Measurements from ENCODE around the gene EMP3.
"Not testable (repeated sequence)": the region's sequence is repeated elsewhere in the genome, so short reads cannot be mapped to it uniquely, and the experiment has no call there.

The EMP3 gene, protein sequence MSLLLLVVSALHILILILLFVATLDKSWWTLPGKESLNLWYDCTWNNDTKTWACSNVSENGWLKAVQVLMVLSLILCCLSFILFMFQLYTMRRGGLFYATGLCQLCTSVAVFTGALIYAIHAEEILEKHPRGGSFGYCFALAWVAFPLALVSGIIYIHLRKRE

DNA sequence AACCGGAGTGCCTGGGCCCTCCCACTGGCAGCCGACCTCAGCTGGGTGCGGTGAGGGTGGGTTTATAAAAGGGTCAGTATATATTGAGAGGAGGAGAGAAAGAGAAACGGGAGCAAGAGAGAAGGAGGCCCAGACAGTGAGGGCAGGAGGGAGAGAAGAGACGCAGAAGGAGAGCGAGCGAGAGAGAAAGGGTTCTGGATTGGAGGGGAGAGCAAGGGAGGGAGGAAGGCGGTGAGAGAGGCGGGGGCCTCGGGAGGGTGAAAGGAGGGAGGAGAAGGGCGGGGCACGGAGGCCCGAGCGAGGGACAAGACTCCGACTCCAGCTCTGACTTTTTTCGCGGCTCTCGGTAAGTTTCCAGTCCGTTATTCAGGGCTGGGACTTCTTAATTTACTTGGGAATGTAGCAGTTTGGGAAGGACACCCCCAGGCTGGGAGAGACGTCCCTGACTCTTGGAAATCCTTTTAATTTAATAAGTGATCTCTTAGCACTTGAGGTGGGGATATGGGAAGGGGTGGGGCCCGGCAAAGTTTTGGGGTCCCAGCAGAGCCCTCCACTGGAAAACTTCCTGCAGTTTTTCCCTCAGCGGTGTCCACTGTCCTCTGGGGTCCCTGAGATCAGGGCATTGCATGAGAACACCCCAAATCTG, at the start of gene EMP3:
Gene EMP3 (plus strand): TSS at position 288 of the 646 bp plus-strand sequence. CDS start 1,293 bp downstream, outside the sequence.
- peak; percentile 85 for DNase-seq (ENCODE audit: low read depth)
- peak within 1 kb of the TSS; percentile 88 for H3K4me3 ChIP-seq (ENCODE audit: low read depth, low read length)

DNA sequence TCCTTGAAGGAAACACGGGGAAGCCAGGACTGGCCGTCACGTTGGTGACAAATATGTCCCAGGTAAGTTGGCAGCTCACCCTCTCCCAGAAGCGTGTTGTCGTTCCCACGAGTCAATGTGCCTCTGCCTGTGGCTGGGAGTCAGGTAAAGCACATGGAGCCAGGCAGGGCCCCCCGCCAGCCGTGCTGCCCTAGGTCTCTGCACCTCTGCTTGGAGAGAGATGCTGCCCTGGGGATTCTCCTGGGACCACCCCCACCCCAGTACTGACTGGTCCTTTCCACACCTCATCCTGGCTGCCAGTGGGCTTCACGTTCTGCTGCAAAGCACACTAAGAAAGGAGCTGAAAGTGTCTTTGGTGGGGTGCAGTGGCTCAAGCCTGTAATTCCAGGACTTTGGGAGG, 45.6 kb upstream of the EMP3 start:
- no peak overlapping the region for H3K4me3 ChIP-seq (ENCODE audit: low read depth, low read length)
- DNase-seq (ENCODE audit: low read depth): no peak

DNA sequence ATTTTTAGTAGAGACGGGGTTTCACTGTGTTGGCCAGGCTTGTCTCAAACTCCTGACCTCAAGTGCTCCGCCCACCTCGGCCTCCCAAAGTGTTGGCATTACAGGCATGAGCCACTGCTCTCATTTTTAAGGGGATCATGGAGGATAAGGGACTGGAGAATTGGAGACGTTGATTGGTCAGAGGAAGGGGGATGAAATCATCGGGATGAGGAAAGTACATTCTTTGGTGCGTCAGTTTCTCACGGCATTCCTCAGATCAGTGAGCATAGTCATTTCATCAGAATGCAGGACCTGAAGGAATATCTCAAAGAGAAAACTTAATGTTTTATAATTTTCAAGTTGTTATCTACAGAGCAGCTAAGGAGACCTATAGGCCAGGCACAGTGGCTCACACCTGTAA, 41.4 kb upstream of the EMP3 start:
- H3K4me3 ChIP-seq (ENCODE audit: low read depth, low read length): no peak overlapping the region
- DNase-seq (ENCODE audit: low read depth): peak; percentile 73

DNA sequence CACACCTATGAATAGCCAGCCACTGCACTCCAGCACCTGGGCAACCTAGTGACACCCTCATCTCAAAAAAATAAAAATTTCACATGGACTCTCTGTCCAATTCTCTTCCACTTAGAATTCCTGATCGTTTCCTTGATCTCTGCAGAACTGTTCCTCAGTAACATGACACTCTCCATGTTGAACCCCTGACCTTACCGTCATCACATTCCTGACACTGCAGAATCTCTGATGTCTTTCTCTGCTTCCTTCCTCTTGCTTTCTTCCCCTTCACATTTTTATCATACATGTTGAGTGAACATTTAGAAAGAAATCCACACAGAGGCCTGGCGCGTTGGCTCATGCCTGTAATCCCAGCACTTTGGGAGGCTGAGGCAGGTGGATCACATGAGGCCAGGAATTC, 40.5 kb upstream of the EMP3 start:
- no peak overlapping the region for H3K4me3 ChIP-seq (ENCODE audit: low read depth, low read length)
- DNase-seq (ENCODE audit: low read depth): no peak

DNA sequence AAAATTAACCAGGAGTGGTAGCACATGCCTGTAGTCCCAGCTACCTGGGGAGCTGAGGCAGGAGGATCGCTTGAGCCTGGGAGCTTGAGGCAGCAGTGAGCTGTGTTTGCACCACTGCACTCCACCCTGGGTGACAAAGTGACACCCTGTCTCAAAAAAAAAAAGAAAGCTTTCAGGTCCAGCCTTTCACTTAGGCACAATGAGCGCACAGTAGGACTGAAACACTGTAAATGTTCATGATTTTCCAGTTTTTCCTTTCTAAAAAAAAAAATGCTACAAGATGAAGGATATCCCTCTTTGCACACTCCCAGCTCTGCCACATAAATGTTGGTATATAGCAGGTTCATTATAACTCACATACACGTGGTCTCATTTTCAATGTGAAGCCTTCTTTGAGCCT, 37.6 kb upstream of the EMP3 start:
- DNase-seq (ENCODE audit: low read depth): no peak
- no peak overlapping the region for H3K4me3 ChIP-seq (ENCODE audit: low read depth, low read length)

DNA sequence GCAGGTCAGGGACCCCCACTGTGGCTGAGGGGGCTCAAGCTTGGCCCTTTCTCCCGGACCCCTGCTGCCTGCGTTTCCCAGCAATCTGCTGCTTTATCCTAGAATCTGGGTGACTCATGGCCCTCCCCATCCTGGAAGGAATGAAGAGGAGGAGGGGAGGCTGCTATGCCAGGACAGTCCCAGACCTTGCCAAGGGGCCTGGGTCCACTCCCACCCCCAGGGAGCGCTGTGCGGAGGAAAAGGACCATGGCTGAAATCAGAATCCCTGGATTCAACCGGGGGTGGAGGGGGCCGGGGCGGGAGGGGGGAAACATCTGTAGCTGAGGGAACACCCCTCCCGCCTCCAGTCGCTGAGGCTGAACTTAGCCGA, 35.0 kb upstream of the EMP3 start:
- no peak for DNase-seq (ENCODE audit: low read depth)
- peak overlapping the region; percentile 53 for H3K4me3 ChIP-seq (ENCODE audit: low read depth, low read length)

DNA sequence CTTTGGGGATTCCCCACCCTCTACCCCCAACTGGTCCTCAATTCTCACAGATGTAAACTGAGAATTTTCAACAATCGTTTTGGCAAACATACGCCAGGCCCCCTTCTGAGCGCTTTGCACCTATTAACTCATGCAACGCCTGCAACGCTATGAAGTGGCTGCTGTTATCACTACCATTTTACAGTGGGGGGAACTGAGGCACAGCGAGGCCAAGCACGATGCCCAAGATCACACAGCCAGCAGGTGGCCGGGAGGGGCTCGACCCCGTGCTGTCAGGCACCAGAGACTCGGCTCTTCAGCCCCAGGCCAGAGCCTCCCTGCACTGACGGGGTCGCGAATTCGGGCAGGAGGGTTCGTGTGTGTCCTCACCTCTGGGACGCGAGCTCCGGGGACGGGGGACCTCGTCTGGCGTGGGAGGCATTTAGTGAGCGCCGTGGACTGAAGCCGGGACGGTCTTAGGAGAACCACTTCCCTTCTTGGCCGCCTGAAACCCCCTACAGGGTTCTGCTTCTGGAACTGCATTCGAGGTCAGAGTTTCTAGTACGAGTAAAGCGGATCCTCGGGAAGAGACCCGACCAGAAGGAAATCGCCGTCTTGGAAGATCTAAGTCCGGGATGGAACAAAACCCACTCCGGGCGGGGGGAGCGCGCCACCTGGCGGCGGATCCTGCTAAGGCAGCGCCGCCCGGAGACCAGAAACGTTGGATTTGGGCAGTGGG, 34.4 kb upstream of the EMP3 start:
- peak overlapping the region; percentile 53 for H3K4me3 ChIP-seq (ENCODE audit: low read depth, low read length)
- DNase-seq (ENCODE audit: low read depth): no peak

DNA sequence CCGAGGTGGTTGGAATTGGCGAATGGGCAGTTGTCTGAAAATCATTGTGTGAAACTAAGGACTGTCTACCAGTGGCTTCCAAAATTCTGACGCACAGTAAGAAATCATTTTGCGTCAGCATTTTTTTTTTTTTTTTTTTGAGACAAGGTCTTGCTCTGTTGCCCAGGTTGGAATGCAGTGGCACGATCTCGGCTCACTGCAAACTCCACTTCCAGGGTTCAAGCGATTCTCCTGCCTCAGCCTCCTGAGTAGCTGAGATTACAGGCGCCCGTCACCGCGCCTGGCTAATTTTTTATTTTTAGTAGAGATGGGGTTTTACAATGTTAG, 33.9 kb upstream of the EMP3 start:
- not testable (repeated sequence) for H3K4me3 ChIP-seq (ENCODE audit: low read depth, low read length); DNase-seq (ENCODE audit: low read depth)

DNA sequence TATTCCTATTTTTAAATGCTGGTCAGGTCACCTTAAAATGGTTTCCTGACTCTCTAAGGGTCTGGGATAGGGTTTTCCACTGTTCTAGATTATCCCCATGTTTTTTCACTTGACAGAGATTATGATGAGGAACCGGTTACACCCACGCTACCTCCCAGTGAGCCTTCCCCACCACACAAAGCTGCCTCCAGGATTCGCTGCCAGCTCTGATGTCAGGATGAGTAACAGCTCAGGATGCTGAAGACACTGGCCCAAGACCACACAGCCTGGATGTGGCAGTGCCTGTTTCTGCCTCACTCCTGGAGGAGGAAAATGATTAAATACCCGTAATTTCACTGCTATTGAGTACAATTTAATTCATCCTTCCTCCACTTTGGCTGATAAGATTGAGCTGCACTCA, 32.6 kb upstream of the EMP3 start:
- DNase-seq (ENCODE audit: low read depth): no peak
- no peak overlapping the region for H3K4me3 ChIP-seq (ENCODE audit: low read depth, low read length)

DNA sequence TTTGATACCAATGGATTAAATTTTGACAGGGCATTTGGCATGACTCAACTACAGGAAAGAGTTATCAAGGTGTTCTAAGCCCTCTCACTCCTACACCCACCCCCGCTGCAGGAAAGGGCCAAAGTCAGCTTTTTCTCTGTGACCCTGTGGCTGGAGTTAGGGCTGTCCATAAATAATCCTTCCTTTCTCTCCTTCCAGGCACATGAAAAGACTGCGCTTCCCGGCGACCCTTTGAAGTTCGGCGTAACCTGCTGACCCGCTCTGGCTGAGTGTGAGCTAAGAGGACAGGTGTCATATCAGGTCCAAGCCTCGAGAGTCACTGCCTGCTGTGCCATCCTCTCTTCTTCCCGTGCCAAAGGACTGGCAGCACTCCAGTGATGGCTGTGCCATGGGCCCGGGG, 29.9 kb upstream of the EMP3 start:
- no peak for DNase-seq (ENCODE audit: low read depth)
- no peak overlapping the region for H3K4me3 ChIP-seq (ENCODE audit: low read depth, low read length)

DNA sequence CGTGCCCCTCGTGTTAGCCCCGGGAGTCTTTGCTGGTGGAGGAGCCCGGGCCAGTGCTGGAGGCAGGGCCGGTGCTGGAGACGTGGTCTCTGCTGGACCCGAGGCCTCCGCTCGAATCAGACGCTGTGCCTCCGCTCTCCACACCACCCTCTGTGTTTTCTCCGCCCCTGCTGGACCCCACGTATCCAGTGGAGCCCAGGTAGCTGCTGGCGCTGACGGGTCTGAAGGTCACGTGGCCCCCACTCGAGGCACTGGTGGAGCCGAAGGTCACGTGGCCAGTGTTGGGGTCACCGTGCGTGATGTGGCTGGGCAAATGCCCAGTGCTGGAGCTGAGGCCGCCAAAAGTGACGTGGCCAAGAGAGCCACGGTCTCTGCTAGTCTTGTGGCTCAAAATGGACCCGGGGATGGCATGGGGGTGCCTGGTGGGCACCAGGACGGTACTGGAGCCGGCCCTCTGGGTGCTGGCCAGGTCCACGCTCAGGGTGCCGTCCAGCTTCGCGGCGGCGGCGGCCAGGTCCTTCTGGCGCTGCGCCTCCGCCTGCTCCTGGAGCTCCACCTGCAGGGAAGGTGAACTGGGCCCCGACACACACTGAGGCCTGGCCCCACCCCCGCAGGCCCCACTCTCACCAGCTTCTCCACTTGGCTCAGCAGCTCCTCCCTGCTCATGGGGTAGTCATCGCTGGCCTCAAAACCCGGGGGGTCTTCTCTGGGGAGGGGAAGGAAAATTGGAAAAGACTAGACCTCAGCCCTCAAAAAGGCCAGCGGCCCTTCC, 28.2 kb upstream of the EMP3 start:
- H3K4me3 ChIP-seq (ENCODE audit: low read depth, low read length): no peak overlapping the region
- no peak for DNase-seq (ENCODE audit: low read depth)

DNA sequence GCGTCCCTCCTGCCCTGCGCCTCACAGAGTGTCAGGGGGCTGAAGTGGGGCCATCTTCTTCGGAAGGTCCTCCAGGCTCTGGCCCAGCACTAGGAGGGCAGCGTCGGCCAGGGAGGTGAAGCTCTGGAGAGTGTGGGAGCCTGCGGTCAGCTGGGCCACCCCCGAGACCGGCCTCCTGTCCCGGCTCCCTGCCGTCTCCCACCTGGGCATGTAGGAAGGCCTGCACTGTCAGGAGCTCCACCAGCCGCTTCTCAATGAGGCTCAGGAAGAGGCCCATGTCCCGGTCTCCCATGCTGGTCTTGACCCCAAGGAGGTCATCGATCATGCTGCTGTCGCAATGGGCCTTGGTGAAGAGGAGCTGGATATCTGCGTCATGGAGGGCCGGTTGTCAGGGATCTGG, 27.4 kb upstream of the EMP3 start:
- H3K4me3 ChIP-seq (ENCODE audit: low read depth, low read length): no peak overlapping the region
- no peak for DNase-seq (ENCODE audit: low read depth)

DNA sequence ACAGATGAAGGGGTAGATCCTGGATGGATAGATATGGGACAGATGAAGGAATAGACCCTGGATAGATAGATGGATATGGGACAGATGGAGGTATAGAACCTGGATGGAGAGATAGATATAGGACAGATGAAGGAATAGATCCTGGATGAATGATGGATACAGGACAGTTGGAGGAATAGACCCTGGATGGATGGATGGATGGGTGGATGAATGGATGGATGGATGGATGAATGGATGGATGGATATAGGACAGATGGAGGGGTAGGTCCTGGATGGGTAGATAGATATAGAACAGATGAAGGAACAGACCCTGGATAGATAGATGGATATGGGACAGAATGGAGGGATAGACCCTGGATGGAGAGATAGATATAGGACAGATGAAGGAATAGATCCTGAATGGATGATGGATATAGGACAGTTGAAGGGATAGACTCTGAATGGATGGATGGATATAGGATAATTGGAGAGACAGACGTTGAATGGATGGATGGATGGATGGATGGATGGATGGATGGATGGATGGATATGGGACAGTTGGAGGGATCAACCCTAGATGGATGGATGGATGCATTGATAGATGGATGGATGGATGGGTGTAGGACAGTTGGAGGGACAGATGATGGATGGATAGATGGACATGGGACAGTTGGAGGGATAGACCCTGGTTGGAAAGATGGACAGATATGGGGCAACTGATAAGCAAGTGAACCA, 23.3 kb upstream of the EMP3 start:
- DNase-seq (ENCODE audit: low read depth): no peak
- no peak overlapping the region for H3K4me3 ChIP-seq (ENCODE audit: low read depth, low read length)

DNA sequence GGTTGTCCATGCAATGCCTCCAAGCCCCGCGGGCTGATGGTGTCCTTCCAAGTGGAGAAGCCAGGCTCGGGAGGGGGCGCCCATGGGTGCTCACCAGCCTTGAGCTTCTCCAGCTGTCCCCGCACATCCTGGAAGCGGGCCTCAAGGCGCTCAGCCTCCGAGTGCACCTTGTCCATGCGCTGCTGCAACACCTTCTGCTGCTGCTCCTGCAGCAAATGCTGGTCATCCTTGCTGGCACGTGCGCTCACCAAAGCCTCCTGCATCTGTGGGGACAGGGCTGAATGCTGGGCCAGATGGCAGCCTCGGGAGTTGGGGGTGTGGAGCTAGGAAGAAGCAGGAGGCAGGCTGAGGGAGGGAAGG, 22.8 kb upstream of the EMP3 start:
- H3K4me3 ChIP-seq (ENCODE audit: low read depth, low read length): no peak overlapping the region
- no peak for DNase-seq (ENCODE audit: low read depth)

DNA sequence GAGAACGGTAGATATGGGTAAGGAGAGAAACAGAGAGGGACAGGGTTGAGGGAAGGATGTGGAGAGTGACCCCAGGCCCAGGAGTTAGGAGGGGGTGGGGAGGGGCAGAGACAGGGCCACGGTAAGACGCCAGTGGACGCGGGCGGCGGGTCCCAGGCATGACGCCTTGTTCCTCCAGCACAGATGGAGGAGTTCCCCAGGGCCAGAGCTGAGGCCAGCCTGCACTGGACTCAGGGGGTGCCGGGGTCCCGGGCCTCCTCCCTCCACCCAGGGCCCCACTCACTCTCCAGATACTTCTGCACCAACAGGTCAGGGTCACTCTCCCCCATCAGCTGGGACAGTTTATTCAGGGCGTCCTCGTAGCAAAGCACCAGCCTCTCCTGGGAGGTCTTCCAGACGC, 22.0 kb upstream of the EMP3 start:
- no peak for DNase-seq (ENCODE audit: low read depth)
- no peak overlapping the region for H3K4me3 ChIP-seq (ENCODE audit: low read depth, low read length)

DNA sequence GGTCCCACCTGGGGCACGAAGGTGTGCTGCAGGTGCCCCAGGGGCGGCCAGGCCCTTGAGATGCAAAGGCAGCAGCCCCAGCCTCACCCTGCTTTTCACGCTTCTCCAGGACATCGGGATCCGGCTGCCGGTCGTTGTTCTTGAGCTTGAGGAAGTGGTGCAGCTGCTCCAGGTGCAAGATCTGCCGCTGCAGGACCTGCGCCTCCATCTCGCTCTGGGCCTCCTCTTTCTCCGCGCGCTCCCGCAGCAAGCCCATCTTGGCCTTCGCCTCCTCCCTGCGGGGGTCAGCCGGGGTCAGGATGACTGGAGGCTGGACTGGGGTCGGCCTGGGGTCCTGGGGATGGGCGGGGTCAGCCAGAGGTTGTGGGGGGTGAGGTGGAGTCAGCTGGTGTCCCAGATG, 21.5 kb upstream of the EMP3 start:
- H3K4me3 ChIP-seq (ENCODE audit: low read depth, low read length): no peak overlapping the region
- no peak for DNase-seq (ENCODE audit: low read depth)

DNA sequence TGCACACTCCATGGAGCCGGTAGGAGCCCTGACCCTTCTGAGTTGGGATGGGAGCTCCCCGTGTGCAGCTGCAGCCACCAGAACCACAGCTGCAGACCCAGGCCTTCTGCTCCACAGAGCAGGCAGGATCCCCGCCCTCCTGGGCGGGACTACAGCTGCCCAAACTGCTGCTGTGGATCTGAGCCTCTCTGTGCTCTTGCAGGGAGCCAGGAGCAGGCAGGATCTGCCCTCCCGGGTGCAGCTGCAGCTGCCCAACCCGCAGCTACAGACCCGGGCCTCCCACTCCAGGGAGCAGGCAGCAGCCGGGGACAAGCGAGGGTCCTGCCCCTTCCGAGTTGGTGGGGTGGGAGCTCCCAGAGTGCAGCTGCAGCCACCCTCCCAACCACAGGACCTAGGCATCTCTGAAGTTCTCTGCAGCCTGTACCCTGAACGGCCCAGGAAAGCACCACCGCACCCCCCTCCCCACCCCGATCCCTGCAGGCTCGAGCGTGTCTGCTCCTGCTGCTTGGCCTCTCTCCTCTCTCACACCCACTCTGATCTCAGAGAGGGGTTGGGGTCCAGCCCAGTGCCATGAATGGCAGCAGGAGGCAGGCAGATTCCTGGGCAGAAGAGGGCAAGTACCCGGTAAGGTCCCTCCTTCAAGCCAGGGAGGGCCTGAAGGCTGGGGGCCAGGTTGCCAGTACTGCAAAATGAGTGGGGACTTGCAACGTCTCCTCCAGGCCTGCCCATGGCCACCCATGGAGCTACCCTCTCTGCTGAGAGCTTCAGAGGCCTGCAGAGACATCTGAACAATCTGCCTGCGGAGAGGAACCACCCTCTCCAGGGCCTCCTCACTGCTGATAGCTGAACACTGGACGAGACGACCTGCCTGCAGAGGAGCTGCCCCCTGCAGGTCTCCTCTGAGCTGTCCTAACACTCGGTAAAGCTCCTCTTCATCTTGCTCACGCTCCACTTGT, 16.4 kb upstream of the EMP3 start:
- no peak for DNase-seq (ENCODE audit: low read depth)
- no peak overlapping the region for H3K4me3 ChIP-seq (ENCODE audit: low read depth, low read length)

DNA sequence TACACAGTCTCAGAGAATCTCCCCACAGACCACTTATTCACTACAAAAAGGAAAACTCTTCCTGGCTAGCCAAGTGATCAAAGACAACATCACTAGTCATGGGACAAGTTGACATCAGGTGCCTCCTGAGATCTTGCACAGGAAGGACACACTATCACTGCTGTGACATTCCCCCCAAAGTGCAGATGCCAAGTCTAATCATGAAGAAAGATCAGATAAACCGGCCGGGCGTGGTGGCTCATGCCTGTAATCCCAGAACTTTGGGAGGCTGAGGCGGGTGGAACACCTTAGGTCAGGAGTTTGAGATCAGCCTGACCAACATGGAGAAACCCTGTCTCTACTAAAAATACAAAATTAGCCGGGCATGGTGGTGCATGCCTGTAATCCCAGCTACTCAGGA, 15.6 kb upstream of the EMP3 start:
- not testable (repeated sequence) for H3K4me3 ChIP-seq (ENCODE audit: low read depth, low read length); DNase-seq (ENCODE audit: low read depth)

DNA sequence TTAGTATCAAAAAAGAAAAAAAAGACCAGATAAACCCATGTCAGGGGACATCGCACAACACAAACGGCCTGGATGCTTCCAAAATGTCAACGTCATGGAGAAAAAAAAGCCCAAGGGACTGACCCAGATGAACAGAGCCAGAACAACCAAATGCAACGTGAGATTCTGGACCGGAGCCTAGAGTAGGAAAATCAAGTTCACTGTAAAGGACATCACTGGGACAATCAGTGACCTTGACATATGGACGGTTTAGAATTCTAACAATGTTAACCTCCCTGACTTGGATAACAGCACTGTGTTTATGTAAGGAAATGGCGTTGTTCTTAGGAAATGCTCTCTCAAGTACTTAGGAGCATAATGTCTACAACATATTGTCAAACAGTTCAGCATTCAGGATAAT, 15.1 kb upstream of the EMP3 start:
- H3K4me3 ChIP-seq (ENCODE audit: low read depth, low read length): no peak overlapping the region
- DNase-seq (ENCODE audit: low read depth): no peak

Measured in skeletal muscle cell (primary cell).